Endothelial cell of umbilical vein (primary cell): ENCODE data around the gene SLC17A9. TPM values are rescaled to one million over a fixed set of nuclear protein-coding genes. Genes with fewer than 3 reads are reported as not detected.

ENCODE experiments used
- BruUV-seq: library from RNA; stranded (reverse); fragments of 400-500 nt; replicated peaks from 2 replicates; lab custom pipeline; 2021; lab: Mats Ljungman, UMichigan
- CTCF ChIA-PET: fragments of 300-600, 350-600 bp; sonication (Branson Sonifier 250); formaldehyde crosslinking; loops from one replicate; lab custom pipeline; 2021; ENCODE audit warnings: antibody characterized with exemption, inconsistent platforms; lab: Charles Lee
- POLR2A ChIA-PET: fragments of 300-600, 350-600 bp; sonication (Branson Sonifier 250); formaldehyde crosslinking; loops from one replicate; lab custom pipeline; 2021; ENCODE audit warnings: antibody characterized with exemption, inconsistent platforms; lab: Charles Lee
- DNase-seq: peaks from one replicate; pipeline ENCODE4 v3.0.0-alpha.2; 2011; ENCODE audit warnings: low read depth, low spot score
- FAIRE-seq: peaks from 2 replicates; lab custom pipeline; 2011; peaks lifted over from hg19 to GRCh38; lab: Jason Lieb, UNC
- H2AFZ ChIP-seq: 2 replicates; pipeline ENCODE4 v1.6.0; 2012; ENCODE audit warnings: low read depth, low read length, control low read depth, inconsistent platforms
- H3K27ac ChIP-seq: 2 replicates; pipeline ENCODE4 v1.5.1; 2011; ENCODE audit warnings: low read depth, mild to moderate bottlenecking, control low read depth, low read length, moderate library complexity; ENCODE audit not compliant: insufficient read depth
- H3K27me3 ChIP-seq, 2 experiments: 2 replicates each; pipeline versions ENCODE4 v1.6.0 to v1.6.1; 2011; ENCODE audit warnings: low read length in 2 of 2, mixed read lengths in 1 of 2; ENCODE audit not compliant: control insufficient read depth in 2 of 2, insufficient read depth in 2 of 2
- H3K36me3 ChIP-seq, 2 experiments: 2 replicates in 1 of 2; 3 replicates in 1 of 2; pipeline ENCODE4 v1.5.1; 2011; ENCODE audit warnings: low read length in 2 of 2, mild to moderate bottlenecking in 1 of 2, moderate library complexity in 1 of 2; ENCODE audit not compliant: control insufficient read depth in 2 of 2, insufficient read depth in 2 of 2; ENCODE audit errors: extremely low read depth in 1 of 2
- H3K4me1 ChIP-seq: 3 replicates; pipeline ENCODE4 v1.5.1; 2011; ENCODE audit warnings: mild to moderate bottlenecking, low read length; ENCODE audit not compliant: control insufficient read depth, insufficient read depth; ENCODE audit errors: extremely low read depth
- H3K4me2 ChIP-seq: 2 replicates; pipeline ENCODE4 v1.6.1; 2011; ENCODE audit warnings: low read length, control low read depth, mixed read lengths; ENCODE audit not compliant: insufficient read depth
- H3K4me3 ChIP-seq, 3 experiments: fragments of 200-600 bp in 1 of 3; sonication (generic), shearing (Covaris generic) in 1 of 3; replicated peaks in 1 of 3; 2 replicates each; pipeline ENCODE4 v1.5.1; 2011 to 2016; ENCODE audit warnings: control low read depth in 3 of 3, low read length in 3 of 3, mild to moderate bottlenecking in 2 of 3, inconsistent platforms in 1 of 3, low read depth in 1 of 3, moderate library complexity in 1 of 3; ENCODE audit not compliant: insufficient read depth in 1 of 3
- H3K79me2 ChIP-seq: 2 replicates; pipeline ENCODE4 v1.6.0; 2012; ENCODE audit warnings: low read length, inconsistent platforms; ENCODE audit not compliant: control insufficient read depth, insufficient read depth
- H3K9ac ChIP-seq: replicated peaks from 2 replicates; pipeline ENCODE3; 2011; ENCODE audit warnings: low read length, control low read depth; ENCODE audit not compliant: insufficient read depth; ENCODE audit errors: extremely low read depth
- H3K9me1 ChIP-seq: replicated peaks from 3 replicates; pipeline ENCODE4 v1.6.0; 2011; ENCODE audit warnings: mild to moderate bottlenecking, low read length; ENCODE audit not compliant: control insufficient read depth, insufficient read depth; ENCODE audit errors: extremely low read depth
- H3K9me3 ChIP-seq: replicated peaks from 2 replicates; pipeline ENCODE4 v1.5.1; 2012; ENCODE audit warnings: low read length, inconsistent platforms; ENCODE audit not compliant: control insufficient read depth, insufficient read depth
- H4K20me1 ChIP-seq: replicated peaks from 2 replicates; pipeline ENCODE3; 2011; ENCODE audit warnings: mild to moderate bottlenecking, low read length; ENCODE audit not compliant: control insufficient read depth, insufficient read depth; ENCODE audit errors: extremely low read depth
- CTCF ChIP-seq, 2 donors: IDR thresholded peaks; 1 replicate in 1 of 2; 2 replicates in 1 of 2; pipeline ENCODE4 v1.5.1; 2011; ENCODE audit warnings: low read length in 2 of 2, mild to moderate bottlenecking in 2 of 2, moderate library complexity in 2 of 2, control low read depth in 1 of 2, inconsistent platforms in 1 of 2, low read depth in 1 of 2; ENCODE audit not compliant: insufficient read depth in 1 of 2; ENCODE audit errors: extremely low read depth in 1 of 2
- EZH2 ChIP-seq: IDR thresholded peaks from 2 replicates; pipeline ENCODE4 v1.6.1; 2012; ENCODE audit warnings: borderline replicate concordance, low read depth, mild to moderate bottlenecking, moderate library complexity, low read length, inconsistent platforms; ENCODE audit not compliant: severe bottlenecking
- FOS ChIP-seq: IDR thresholded peaks from 2 replicates; pipeline ENCODE4 v1.6.1; 2011; ENCODE audit warnings: mild to moderate bottlenecking, low read length, moderate library complexity, borderline replicate concordance; ENCODE audit not compliant: insufficient read depth
- GATA2 ChIP-seq: IDR thresholded peaks from 2 replicates; pipeline ENCODE4 v1.7.0; 2011; ENCODE audit warnings: low read depth, mild to moderate bottlenecking, moderate library complexity, mixed read lengths, low read length; ENCODE audit not compliant: insufficient read length, insufficient read depth
- JUN ChIP-seq: IDR thresholded peaks from 2 replicates; pipeline ENCODE4 v1.6.1; 2011; ENCODE audit warnings: borderline replicate concordance, low read depth; ENCODE audit not compliant: insufficient read length, insufficient read depth
- MAX ChIP-seq: IDR thresholded peaks from 2 replicates; pipeline ENCODE4 v1.6.1; 2011; ENCODE audit not compliant: insufficient read depth, insufficient read length
- MYC ChIP-seq: IDR thresholded peaks from one replicate; pipeline ENCODE4 v1.6.1; 2011; ENCODE audit warnings: mild to moderate bottlenecking, low read depth, low read length
- POLR2A ChIP-seq: IDR thresholded peaks from 2 replicates; pipeline ENCODE4 v1.6.1; 2012; ENCODE audit warnings: low read depth, mild to moderate bottlenecking, control low read depth, low read length
- POLR2AphosphoS5 ChIP-seq: IDR thresholded peaks from 2 replicates; pipeline ENCODE4 v1.6.1; 2012; ENCODE audit warnings: low read depth, mild to moderate bottlenecking, control low read depth, low read length, moderate library complexity; ENCODE audit not compliant: insufficient read depth
- dilution Hi-C: fragments of 300-500 bp; cut with MboI; formaldehyde crosslinking; loops from one replicate; pipeline ENCODE4 v1.15.0; 2019; ENCODE audit warnings: low sequenced_read_pairs; ENCODE audit not compliant: extremely low pct_ligation_motif_present
- intact Hi-C: fragments of 100-400 bp; cut with micrococcal nuclease; formaldehyde crosslinking; loops from one replicate; pipeline ENCODE4 v1.10.0; 2022
- polyA plus RNA-seq, 4 experiments: library from polyadenylated mRNA; depleted of rRNA in 3 of 4; stranded (reverse) in 3 of 4; unstranded in 1 of 4; fragments of >200 nt; gene quantifications; 2 replicates each; pipeline versions ENCODE4 v1.2.1 to v1.2.3, GENCODE V29; 2011 to 2012; ENCODE audit warnings: missing spikeins in 1 of 4
- total RNA-seq: library from RNA; stranded (reverse); gene quantifications from 2 replicates; pipeline ENCODE4 v1.2.3, GENCODE V29; 2021

Gene SLC17A9
- total and polyA plus RNA-seq, 2 donors (not counting 3 experiments of a cell fraction or from before 2014, with no cell fraction given) = 38.2 to 44.5 TPM

GRCh38 chr20:62977613-62978560, 25.4 kb downstream of the SLC17A9 start:
- H2AFZ ChIP-seq = no peak overlapping the region
- peaks cover 44 to 45% of the 10 kb centered on the region in 2 experiments for H3K27me3 ChIP-seq
- BruUV-seq = no TSS peak
- intact Hi-C loops (no loop called here), dilution Hi-C loops (no loop called here)
- no peak overlapping the region for H3K4me3 ChIP-seq
- H3K36me3 ChIP-seq = no peaks in the 10 kb centered on the region
- H3K27ac ChIP-seq = no peak overlapping the region
- H3K9me1 ChIP-seq = no peaks in the 10 kb centered on the region
- H3K9me3 ChIP-seq = no peaks in the 10 kb centered on the region
- no peaks in the 10 kb centered on the region for H4K20me1 ChIP-seq
- ChIA-PET CTCF (interaction anchor here (2.0 kb wide), 1 partner anchor 31 kb away, joined by 12 read pairs; no protein-coding TSS in a partner anchor), POLR2A (no interaction called here)
- no peak overlapping the region for H3K4me2 ChIP-seq
- H3K9ac ChIP-seq = no peak overlapping the region
- no peaks in the 10 kb centered on the region for H3K79me2 ChIP-seq
- no peak for DNase-seq
- no peaks in the 10 kb centered on the region for H3K4me1 ChIP-seq
- TF ChIP-seq MAX (no peak), MYC (no peak)
- FAIRE-seq = no peak

- Histone ChIP-seq H3K9me1 (no peaks in the 10 kb centered on the region), H3K9me3 (no peaks in the 10 kb centered on the region), H3K27ac (no peak overlapping the region), H3K4me3 (no peak overlapping the region), H3K4me1 (no peaks in the 10 kb centered on the region), H3K9ac (no peak overlapping the region), H2AFZ (no peak overlapping the region), H3K4me2 (no peak overlapping the region), H3K36me3 (no peaks in the 10 kb centered on the region), H3K27me3 (peaks cover 38 to 40% of the 10 kb centered on the region in 2 experiments), H3K79me2 (no peaks in the 10 kb centered on the region), H4K20me1 (no peaks in the 10 kb centered on the region)
- dilution Hi-C loops = no loop called here
- no peak for TF ChIP-seq POLR2AphosphoS5
- TF ChIP-seq MYC = no peak
- no peak for TF ChIP-seq CTCF (IDR thresholded peaks at IDR 0.05; ENCODE audit: extremely low read depth in 1 of 2, insufficient read depth in 1 of 2, low read depth in 1 of 2, low read length in 2 of 2)
- no peak for TF ChIP-seq FOS
- TF ChIP-seq GATA2 = no peak
- no peak for TF ChIP-seq POLR2A
- TF ChIP-seq MAX = no peak
- no peak for TF ChIP-seq EZH2
- no peak for TF ChIP-seq JUN
- intact Hi-C loops = no loop called here
- FAIRE-seq (no peak), DNase-seq (no peak)
- BruUV-seq = no TSS peak
- CTCF ChIA-PET = interaction anchor here (1.2 to 2.0 kb wide), 2 partner anchors 13 to 31 kb away, joined by 3 to 12 read pairs; no protein-coding TSS in a partner anchor
- POLR2A ChIA-PET = no interaction called here
These were observed 26.0 kb downstream of the SLC17A9 start for GRCh38 chr20:62978561-62978943.
